ENCODE data around the gene RFESD.
"Not testable (repeated sequence)": the region's sequence is repeated elsewhere in the genome, so short reads cannot be mapped to it uniquely, and the experiment has no call there.

GRCh38 chr5:95646226-95646568, 380 bp upstream of the RFESD start:
- TF ChIP-seq CTCF (conservative IDR thresholded peaks at IDR 0.05); EZH2 (IDR thresholded peaks at IDR 0.05; ENCODE audit: low read depth): not testable (repeated sequence)
